IMR-90 (cell line): Measurements from ENCODE around the gene CREBZF. TPM values are rescaled to one million over a fixed set of nuclear protein-coding genes. Genes with fewer than 3 reads are reported as not detected.

Experiments
- ATAC-seq: fragments of 200-7000 bp; cut with Tn5 transposase; 2 replicates; pipeline ENCODE4 v1.9.1; 2020; ENCODE audit warnings: low read depth, mild to moderate bottlenecking, moderate library complexity
- BruUV-seq: library from RNA; stranded (reverse); fragments of 400-500 nt; replicated peaks from 2 replicates; lab custom pipeline; 2021; lab: Mats Ljungman, UMichigan
- CTCF ChIA-PET: fragments of 300-600 bp; formaldehyde crosslinking; extraction: SDS; loops from one replicate; lab custom pipeline; 2021; ENCODE audit warnings: antibody characterized with exemption; lab: Yijun Ruan, JAX
- POLR2A ChIA-PET: fragments of 300-600 bp; sonication (Branson Sonifier 250); formaldehyde crosslinking; loops from one replicate; lab custom pipeline; 2022; ENCODE audit warnings: antibody characterized with exemption; ENCODE audit not compliant: unreplicated experiment; lab: Charles Lee
- DNase-seq: peaks from one replicate; pipeline ENCODE4 v3.0.0; 2013
- H2AFZ ChIP-seq: replicated peaks from 2 replicates; pipeline ENCODE3; 2013; ENCODE audit warnings: low read length, mild to moderate bottlenecking; ENCODE audit not compliant: poor library complexity
- H2AK5ac ChIP-seq: 2 replicates; pipeline ENCODE4 v1.6.1; 2013; ENCODE audit warnings: low read depth, low read length, inconsistent platforms
- H2AK9ac ChIP-seq: replicated peaks from 2 replicates; pipeline ENCODE3; 2013; ENCODE audit warnings: mild to moderate bottlenecking, low read depth, low read length, moderate library complexity; ENCODE audit not compliant: poor library complexity
- H2BK120ac ChIP-seq: 2 replicates; pipeline ENCODE4 v1.6.1; 2013; ENCODE audit warnings: low read depth, low read length, inconsistent platforms
- H2BK15ac ChIP-seq: 3 replicates; pipeline ENCODE4 v1.6.1; 2013; ENCODE audit warnings: low read depth, low read length, inconsistent platforms
- H2BK20ac ChIP-seq: 2 replicates; pipeline ENCODE4 v1.6.1; 2013; ENCODE audit warnings: low read depth, mild to moderate bottlenecking, inconsistent platforms, low read length, moderate library complexity
- H2BK5ac ChIP-seq: 2 replicates; pipeline ENCODE4 v1.6.1; 2013; ENCODE audit warnings: mild to moderate bottlenecking, low read depth, low read length, inconsistent platforms; ENCODE audit not compliant: poor library complexity, severe bottlenecking
- H3K14ac ChIP-seq: replicated peaks from 2 replicates; pipeline ENCODE4 v1.6.1; 2013; ENCODE audit warnings: low read depth, low read length, inconsistent platforms
- H3K18ac ChIP-seq: 2 replicates; pipeline ENCODE4 v1.6.1; 2013; ENCODE audit warnings: low read depth, low read length, control low read depth
- H3K23ac ChIP-seq: 2 replicates; pipeline ENCODE4 v1.6.1; 2013; ENCODE audit warnings: low read depth, low read length, inconsistent platforms
- H3K27ac ChIP-seq: 2 replicates; pipeline ENCODE4 v1.5.1; 2013; ENCODE audit warnings: mild to moderate bottlenecking, control low read depth, low read length; ENCODE audit not compliant: insufficient read depth
- H3K27me3 ChIP-seq: 2 replicates; pipeline ENCODE4 v1.6.1; 2013; ENCODE audit warnings: low read length; ENCODE audit not compliant: control insufficient read depth, insufficient read depth
- H3K36me3 ChIP-seq: 2 replicates; pipeline ENCODE4 v1.6.1; 2013; ENCODE audit warnings: low read length, mixed read lengths; ENCODE audit not compliant: control insufficient read depth, insufficient read depth
- H3K4ac ChIP-seq: 2 replicates; pipeline ENCODE4 v1.6.1; 2013; ENCODE audit warnings: low read depth, low read length, inconsistent platforms
- H3K4me1 ChIP-seq: 2 replicates; pipeline ENCODE4 v1.6.1; 2013; ENCODE audit warnings: low read length, mixed read lengths; ENCODE audit not compliant: control insufficient read depth, insufficient read depth
- H3K4me2 ChIP-seq: 2 replicates; pipeline ENCODE4 v1.6.1; 2013; ENCODE audit warnings: low read depth, mild to moderate bottlenecking, control low read depth, low read length, moderate library complexity
- H3K4me3 ChIP-seq: 2 replicates; pipeline ENCODE4 v1.5.1; 2013; ENCODE audit warnings: low read depth, mild to moderate bottlenecking, control low read depth, low read length, moderate library complexity; ENCODE audit not compliant: insufficient read depth
- H3K56ac ChIP-seq: 2 replicates; pipeline ENCODE4 v1.6.1; 2013; ENCODE audit warnings: low read length, inconsistent platforms; ENCODE audit not compliant: insufficient read depth; ENCODE audit errors: extremely low read depth
- H3K79me1 ChIP-seq, 2 experiments: 2 replicates each; pipeline ENCODE4 v1.6.1; 2013; ENCODE audit warnings: low read length in 2 of 2, inconsistent platforms in 1 of 2, low read depth in 1 of 2
- H3K9ac ChIP-seq: 2 replicates; pipeline ENCODE4 v1.6.1; 2013; ENCODE audit warnings: low read depth, low read length, control low read depth
- H3K9me1 ChIP-seq: 2 replicates; pipeline ENCODE4 v1.6.1; 2013; ENCODE audit warnings: low read length, inconsistent platforms; ENCODE audit not compliant: insufficient read depth
- H3K9me3 ChIP-seq: 2 replicates; pipeline ENCODE4 v1.6.1; 2013; ENCODE audit warnings: low read length; ENCODE audit not compliant: control insufficient read depth, insufficient read depth
- H4K20me1 ChIP-seq: 2 replicates; pipeline ENCODE4 v1.6.1; 2013; ENCODE audit warnings: low read length, inconsistent platforms; ENCODE audit not compliant: insufficient read depth
- H4K5ac ChIP-seq: 2 replicates; pipeline ENCODE4 v1.6.1; 2013; ENCODE audit warnings: mild to moderate bottlenecking, low read depth, low read length, control low read depth
- H4K8ac ChIP-seq, 2 experiments: 2 replicates each; pipeline ENCODE4 v1.6.1; 2013; ENCODE audit warnings: low read depth in 2 of 2, low read length in 2 of 2, control low read depth in 1 of 2, inconsistent platforms in 1 of 2
- H4K91ac ChIP-seq: 2 replicates; pipeline ENCODE4 v1.6.1; 2013; ENCODE audit warnings: low read depth, low read length, inconsistent platforms; ENCODE audit not compliant: insufficient read depth
- BHLHE40 ChIP-seq: fragments of 150-350 bp; IDR thresholded peaks from 2 replicates; pipeline ENCODE4 v1.6.1; 2016; ENCODE audit warnings: mild to moderate bottlenecking, low read depth, low read length
- CEBPB ChIP-seq: IDR thresholded peaks from 2 replicates; pipeline ENCODE4 v1.6.1; 2012; ENCODE audit warnings: low read depth, low read length, improper control_type of control experiment
- CHD1 ChIP-seq: IDR thresholded peaks from 2 replicates; pipeline ENCODE4 v1.6.1; 2012; ENCODE audit warnings: low read depth, low read length, improper control_type of control experiment
- ELK1 ChIP-seq: fragments of 150-350 bp; IDR thresholded peaks from 2 replicates; pipeline ENCODE4 v1.6.1; 2016; ENCODE audit warnings: low read depth, mild to moderate bottlenecking, low read length, moderate library complexity, borderline replicate concordance
- FOS ChIP-seq: fragments of 150-350 bp; IDR thresholded peaks from 2 replicates; pipeline ENCODE4 v1.6.1; 2016; ENCODE audit warnings: low read depth, low read length
- MAZ ChIP-seq: IDR thresholded peaks from 2 replicates; pipeline ENCODE4 v1.6.1; 2012; ENCODE audit warnings: low read depth, mild to moderate bottlenecking, low read length, improper control_type of control experiment, moderate library complexity, borderline replicate concordance
- NFE2L2 ChIP-seq: fragments of 150-350 bp; IDR thresholded peaks from 2 replicates; pipeline ENCODE4 v1.6.1; 2016; ENCODE audit warnings: low read depth, mild to moderate bottlenecking, low read length
- RCOR1 ChIP-seq: IDR thresholded peaks from 2 replicates; pipeline ENCODE4 v1.6.1; 2012; ENCODE audit warnings: mild to moderate bottlenecking, low read length, improper control_type of control experiment; ENCODE audit not compliant: insufficient replicate concordance
- RFX5 ChIP-seq: IDR thresholded peaks from 2 replicates; pipeline ENCODE4 v1.8.0; 2012; ENCODE audit warnings: low read depth, mild to moderate bottlenecking, low read length, moderate library complexity
- SMC3 ChIP-seq: fragments of 150-350 bp; IDR thresholded peaks from 2 replicates; pipeline ENCODE4 v1.6.1; 2016; ENCODE audit warnings: low read depth, mild to moderate bottlenecking, antibody characterized with exemption, low read length, moderate library complexity
- WGBS, 2 experiments: methylation state at CpG; one replicate each; pipeline versions ENCODE4 v1.1.5 to v1.1.7; 2013; ENCODE audit warnings: missing lambda C conversion rate in 2 of 2; ENCODE audit not compliant: insufficient read length in 1 of 2; ENCODE audit errors: extremely low coverage in 2 of 2; 5-methylcytosine and 5-hydroxymethylcytosine counted together
- dilution Hi-C: fragments of 300-500 bp; cut with HindIII; formaldehyde crosslinking; loops from one replicate; pipeline ENCODE4 v1.14.3; 2018; ENCODE audit warnings: low sequenced_read_pairs; ENCODE audit not compliant: unreplicated experiment
- in situ Hi-C: fragments of 300-500 bp; cut with MboI; formaldehyde crosslinking; loops from 3 replicates; pipeline ENCODE4 v1.14.3; 2019; ENCODE audit warnings: low sequenced_read_pairs, inconsistent platforms, mixed read lengths
- intact Hi-C: fragments of 100-400 bp; cut with micrococcal nuclease; formaldehyde crosslinking; loops from 2 replicates; pipeline ENCODE4 v1.10.0; 2022
- polyA plus RNA-seq, 3 experiments: library from polyadenylated mRNA; depleted of rRNA; stranded (reverse); fragments of >200 nt; gene quantifications; 2 replicates each; pipeline ENCODE4 v1.2.3, GENCODE V29; 2012; ENCODE audit warnings: low replicate concordance in 1 of 3
- total RNA-seq: library from RNA; depleted of rRNA; stranded (reverse); fragments of >200 nt; gene quantifications from 2 replicates; pipeline ENCODE4 v1.2.3, GENCODE V29; 2012
- TF ChIP-seq, protein P1 (sequence below): conservative IDR thresholded peaks from 2 replicates; pipeline ENCODE4 v1.5.1; 2012; ENCODE audit warnings: mild to moderate bottlenecking, low read depth, low read length, improper control_type of control experiment

CREBZF gene
- total and polyA plus RNA-seq, 2 of the 4 experiments (the other 2 are of a cell fraction), result 12.5 to 17.7 TPM

GRCh38 chr11:85682330-85683305 lies 17.7 kb upstream of the CREBZF start:
- Histone ChIP-seq H2BK120ac (peak overlapping the region; percentile 68; the same call in 1 of the 2 replicates), H3K36me3 (no peaks in the 10 kb centered on the region), H3K14ac (peak overlapping the region; percentile 84), H2BK20ac (no peak overlapping the region), H3K56ac (peak overlapping the region; percentile 51), H3K79me1 (peaks cover 6 to 14% of the 10 kb centered on the region in 2 experiments), H3K27me3 (no peaks in the 10 kb centered on the region), H3K9me1 (no peaks in the 10 kb centered on the region; the same call in 1 of the 2 replicates), H3K4me2 (peak overlapping the region; percentile 93), H4K8ac (peak overlapping the region; percentile 79 to 93), H2BK5ac (peak overlapping the region; percentile 68), H3K4me3 (peak overlapping the region; percentile 89), H4K5ac (peak overlapping the region; percentile 77), H3K9ac (peak overlapping the region; percentile 75), H3K23ac (peak overlapping the region; percentile 77), H3K4ac (peak overlapping the region; percentile 79), H3K9me3 (no peaks in the 10 kb centered on the region), H2BK15ac (peak overlapping the region; percentile 52; the same call in 1 of the 3 replicates), H3K27ac (peak overlapping the region; percentile 78), H2AK5ac (0 out of 2 replicates have a peak overlapping the region, but pooled peaks have one; percentile 25), H2AK9ac (peak overlapping the region; percentile 66), H3K4me1 (peaks cover 2% of the 10 kb centered on the region; the same call in 1 of the 2 replicates), H4K20me1 (no peaks in the 10 kb centered on the region), H4K91ac (peak overlapping the region; percentile 78; the same call in 1 of the 2 replicates), H3K18ac (peak overlapping the region; percentile 59), H2AFZ (peak overlapping the region; percentile 94)
- WGBS, 2 experiments, result 35% methylated on average over 19 of the region's 43 CpGs; no CpG with 5 or more reads in 1 of the 2 experiments
- DNase-seq, result peak; percentile 47
- CTCF ChIA-PET, result interaction anchor here (1.0 to 1.4 kb wide), 2 partner anchors 144 to 173 kb away, joined by 3 to 4 read pairs; partner anchors contain the start of gene CCDC83
- peak; percentile 24; the same call in 1 of the 2 replicates for ATAC-seq
- POLR2A ChIA-PET, result no interaction called here
- in situ Hi-C loops, result loop anchor here (10.0 to 25.0 kb wide), 2 partner anchors 142 to 605 kb away; no protein-coding TSS in a partner anchor
- intact Hi-C loops, result no loop called here
- dilution Hi-C loops, result no loop called here
- no TSS peak for BruUV-seq
- TF ChIP-seq, protein P1, sequence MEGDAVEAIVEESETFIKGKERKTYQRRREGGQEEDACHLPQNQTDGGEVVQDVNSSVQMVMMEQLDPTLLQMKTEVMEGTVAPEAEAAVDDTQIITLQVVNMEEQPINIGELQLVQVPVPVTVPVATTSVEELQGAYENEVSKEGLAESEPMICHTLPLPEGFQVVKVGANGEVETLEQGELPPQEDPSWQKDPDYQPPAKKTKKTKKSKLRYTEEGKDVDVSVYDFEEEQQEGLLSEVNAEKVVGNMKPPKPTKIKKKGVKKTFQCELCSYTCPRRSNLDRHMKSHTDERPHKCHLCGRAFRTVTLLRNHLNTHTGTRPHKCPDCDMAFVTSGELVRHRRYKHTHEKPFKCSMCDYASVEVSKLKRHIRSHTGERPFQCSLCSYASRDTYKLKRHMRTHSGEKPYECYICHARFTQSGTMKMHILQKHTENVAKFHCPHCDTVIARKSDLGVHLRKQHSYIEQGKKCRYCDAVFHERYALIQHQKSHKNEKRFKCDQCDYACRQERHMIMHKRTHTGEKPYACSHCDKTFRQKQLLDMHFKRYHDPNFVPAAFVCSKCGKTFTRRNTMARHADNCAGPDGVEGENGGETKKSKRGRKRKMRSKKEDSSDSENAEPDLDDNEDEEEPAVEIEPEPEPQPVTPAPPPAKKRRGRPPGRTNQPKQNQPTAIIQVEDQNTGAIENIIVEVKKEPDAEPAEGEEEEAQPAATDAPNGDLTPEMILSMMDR, result no peak
- TF ChIP-seq RFX5 (no peak), BHLHE40 (no peak), RCOR1 (no peak), MAZ (no peak), ELK1 (no peak), SMC3 (no peak), CEBPB (no peak), NFE2L2 (no peak), FOS (no peak), CHD1 (no peak)
